GM21360 (cell line): ENCODE measurements around the gene GALR1.
A peak's percentile ranks its signal among the peaks of the same experiment; 100 is the strongest.
"Not testable (repeated sequence)": the region's sequence is repeated elsewhere in the genome, so short reads cannot be mapped to it uniquely, and the experiment has no call there.

ENCODE experiments used
- ATAC-seq: cut with Tn5 transposase; IDR thresholded peaks from one replicate; pipeline ENCODE4 v1.9.1; 2021; ENCODE audit warnings: mild to moderate bottlenecking, moderate library complexity; ENCODE audit not compliant: unreplicated experiment

The GALR1 gene, protein sequence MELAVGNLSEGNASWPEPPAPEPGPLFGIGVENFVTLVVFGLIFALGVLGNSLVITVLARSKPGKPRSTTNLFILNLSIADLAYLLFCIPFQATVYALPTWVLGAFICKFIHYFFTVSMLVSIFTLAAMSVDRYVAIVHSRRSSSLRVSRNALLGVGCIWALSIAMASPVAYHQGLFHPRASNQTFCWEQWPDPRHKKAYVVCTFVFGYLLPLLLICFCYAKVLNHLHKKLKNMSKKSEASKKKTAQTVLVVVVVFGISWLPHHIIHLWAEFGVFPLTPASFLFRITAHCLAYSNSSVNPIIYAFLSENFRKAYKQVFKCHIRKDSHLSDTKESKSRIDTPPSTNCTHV

DNA sequence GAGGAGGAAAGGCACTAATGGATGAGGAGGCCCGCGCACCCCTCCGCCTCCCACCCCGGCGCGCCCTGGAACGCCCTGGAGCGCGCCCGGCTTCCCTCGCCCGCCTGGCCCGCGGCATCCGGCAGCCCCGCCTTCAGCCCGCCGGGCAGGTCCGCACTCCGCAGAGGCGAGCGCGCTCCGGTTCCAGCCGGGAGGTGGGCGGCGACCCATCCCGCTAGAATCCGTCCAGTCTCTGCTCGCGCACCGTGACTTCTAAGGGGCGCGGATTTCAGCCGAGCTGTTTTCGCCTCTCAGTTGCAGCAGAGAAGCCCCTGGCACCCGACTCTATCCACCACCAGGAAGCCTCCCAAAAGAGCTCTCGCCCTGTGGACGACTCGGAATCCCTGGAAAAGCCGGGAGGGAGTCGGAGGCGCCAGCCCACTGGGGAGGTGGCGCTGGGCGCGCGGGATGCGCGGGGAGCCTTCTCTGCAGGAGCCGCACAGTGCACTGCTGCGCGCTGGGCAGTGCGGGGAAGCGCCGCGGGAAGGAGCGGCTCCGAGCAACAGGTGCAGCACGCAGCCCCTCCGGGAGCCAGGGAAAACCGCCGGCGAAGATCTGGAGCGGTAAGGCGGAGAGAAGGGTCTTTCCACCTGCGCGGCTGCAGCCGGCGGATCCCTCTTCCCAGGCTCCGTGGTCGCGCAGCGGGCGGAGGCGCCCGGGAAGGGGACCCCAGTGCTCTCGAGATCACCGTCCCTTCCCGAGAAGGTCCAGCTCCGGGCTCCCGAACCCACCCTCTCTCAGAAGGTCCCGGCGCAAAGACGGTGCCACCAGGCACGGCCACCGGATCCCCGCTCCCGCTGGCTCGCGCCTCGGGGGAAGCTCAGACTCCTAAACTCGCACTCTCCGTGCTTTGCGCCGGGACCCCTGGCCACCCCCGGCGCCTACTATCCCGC lies at the start of gene GALR1:
TSS of gene GALR1 (plus strand) at position 280 of the 932 bp plus-strand sequence. CDS start 701 bp downstream, outside the sequence.
- ATAC-seq: no peak

DNA sequence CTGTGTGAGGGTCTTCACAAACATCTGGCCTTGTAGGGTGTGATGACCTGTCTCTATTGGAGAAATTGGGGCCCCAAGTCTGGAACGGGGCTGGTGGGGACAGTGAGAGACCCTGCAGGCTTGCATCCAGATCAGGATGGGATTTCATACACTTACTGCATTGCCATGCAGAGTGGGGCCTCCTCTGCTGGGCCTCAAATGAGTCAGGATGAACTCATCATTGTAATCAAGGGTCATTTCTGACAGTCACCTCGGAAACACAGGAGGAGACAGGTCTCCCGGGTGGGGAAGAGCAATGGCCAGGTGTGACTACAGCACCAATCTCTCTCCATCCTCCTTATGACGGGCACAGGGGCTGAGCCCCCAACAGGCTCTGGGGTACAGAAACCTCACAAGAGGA lies 48.1 kb upstream of the GALR1 start:
- no peak for ATAC-seq

DNA sequence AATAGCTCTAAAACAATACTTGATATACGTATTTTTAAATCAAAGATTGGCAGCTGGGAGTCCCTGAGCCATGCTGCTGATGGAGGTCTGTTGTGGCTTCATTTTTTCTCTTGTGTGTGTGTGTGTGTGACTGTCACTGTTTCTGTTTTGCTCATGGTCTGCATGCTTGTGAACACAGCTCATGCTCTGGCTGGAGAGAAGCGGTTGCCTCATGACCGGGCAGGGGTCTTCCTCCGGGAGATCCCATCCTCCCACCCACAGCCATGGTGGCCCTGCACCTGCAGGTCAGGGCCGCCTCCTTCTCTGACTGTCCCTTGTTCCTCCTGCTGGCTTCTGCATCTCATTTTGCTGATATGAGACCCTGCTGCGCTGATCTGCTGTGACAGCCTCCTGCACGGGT lies 47.3 kb upstream of the GALR1 start:
- no peak for ATAC-seq

DNA sequence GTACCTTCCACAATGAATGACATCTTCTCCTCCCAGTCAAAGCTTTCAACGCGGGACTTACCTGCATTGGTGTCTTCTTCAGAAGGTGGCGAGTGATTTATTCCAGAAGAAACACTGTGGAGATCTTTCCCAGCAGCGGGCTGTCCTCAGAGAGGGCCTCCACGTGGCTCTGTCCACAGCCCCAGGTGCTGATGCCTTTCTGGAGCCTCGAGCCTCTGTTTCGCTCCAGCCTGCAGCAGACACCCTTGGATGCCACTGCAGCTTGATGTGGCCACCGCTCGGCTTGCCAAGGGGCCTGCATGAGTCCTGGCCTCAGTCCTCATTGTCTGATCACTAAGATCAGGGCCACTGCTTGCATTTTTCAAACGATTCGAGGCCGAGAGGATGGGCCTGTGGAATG lies 46.6 kb upstream of the GALR1 start:
- no peak for ATAC-seq

DNA sequence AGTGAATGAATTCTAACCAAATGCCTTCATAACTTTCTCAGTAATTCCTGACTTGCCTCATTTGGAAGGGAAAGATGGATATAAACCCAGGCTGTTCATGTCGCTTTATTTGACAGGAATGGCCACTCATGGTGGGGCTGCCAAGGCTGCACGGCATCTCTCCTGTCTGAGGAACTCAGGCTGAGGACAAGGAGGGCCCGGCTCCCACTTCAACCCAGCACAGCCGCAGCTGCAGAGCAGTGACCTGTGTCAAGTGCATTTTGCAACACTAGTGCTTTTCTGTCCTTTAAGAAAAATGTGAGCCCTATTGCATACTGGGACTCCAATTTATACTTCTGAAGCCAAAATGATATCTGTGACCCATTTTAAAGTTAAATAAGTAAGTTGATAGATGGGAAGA lies 45.8 kb upstream of the GALR1 start:
- ATAC-seq: no peak

DNA sequence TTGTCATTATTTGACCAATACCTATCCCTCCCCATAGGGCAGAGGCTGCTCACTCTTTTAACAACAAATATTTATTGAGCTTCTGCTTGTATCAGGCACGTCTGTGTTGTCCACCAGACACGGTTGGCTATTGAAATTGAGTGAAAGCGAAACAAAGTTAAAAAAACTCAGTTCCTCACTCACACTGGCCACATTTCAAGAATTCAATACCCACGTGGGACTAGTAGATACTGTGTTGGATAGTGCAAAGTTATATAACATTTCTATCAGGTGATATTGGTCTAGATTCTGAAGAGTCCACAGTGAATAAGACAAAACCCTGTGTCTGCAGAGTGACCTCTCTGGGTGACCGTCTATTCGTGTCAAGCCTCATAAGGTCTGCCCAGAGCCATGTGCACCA lies 43.9 kb upstream of the GALR1 start:
- no peak for ATAC-seq

DNA sequence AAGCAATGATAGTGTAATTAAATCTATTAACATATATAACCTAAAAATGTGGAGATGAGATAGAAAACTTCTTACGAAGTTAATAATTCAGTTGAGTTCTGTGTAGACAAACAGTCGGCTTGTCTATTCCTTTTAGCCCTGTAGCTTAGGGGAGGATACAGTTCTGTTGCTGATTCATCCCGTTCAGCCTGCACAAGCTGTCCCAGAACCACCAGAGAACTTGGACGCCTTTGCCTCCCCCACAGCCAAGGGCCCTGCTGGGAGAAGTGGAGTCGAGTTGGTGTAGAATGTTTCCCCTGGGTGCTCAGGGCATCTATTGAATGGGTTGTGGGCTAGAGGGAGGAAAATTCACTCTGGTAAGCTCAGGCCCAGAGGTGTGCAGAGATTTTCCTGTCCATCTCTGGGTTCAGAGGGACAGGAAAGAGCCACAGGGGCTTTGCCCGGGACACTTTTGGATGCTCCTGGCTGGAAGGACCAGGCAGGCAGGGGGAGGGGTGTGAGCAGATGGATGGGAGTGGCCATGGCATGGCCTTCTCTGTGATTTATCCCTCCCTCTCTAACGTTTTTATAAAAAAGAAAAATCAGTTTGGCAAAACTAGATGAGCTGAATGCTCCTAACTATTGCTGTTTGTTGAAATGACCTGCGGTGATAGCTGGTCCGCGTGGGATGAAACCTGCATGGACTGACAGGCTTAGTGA lies 42.8 kb upstream of the GALR1 start:
- no peak for ATAC-seq

DNA sequence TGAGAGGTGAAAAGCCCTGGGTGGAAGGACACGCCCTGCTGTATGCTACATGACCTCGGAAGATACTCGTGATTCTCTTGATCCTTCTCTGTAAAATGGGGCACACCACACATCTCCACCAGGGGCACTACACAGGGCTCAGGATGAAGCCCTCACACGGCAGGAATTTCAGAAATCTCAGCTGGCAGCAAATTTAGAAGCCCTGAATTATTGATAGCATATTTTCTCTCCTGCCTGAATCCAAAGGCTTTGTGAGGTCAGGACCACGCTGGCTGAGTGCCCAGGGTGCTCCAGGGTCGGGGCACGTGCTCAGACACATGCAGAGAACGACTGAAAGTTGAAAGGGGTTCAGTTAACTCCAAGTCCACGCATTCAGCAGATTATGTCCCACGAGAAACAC lies 42.1 kb upstream of the GALR1 start:
- ATAC-seq: peak; percentile 52

DNA sequence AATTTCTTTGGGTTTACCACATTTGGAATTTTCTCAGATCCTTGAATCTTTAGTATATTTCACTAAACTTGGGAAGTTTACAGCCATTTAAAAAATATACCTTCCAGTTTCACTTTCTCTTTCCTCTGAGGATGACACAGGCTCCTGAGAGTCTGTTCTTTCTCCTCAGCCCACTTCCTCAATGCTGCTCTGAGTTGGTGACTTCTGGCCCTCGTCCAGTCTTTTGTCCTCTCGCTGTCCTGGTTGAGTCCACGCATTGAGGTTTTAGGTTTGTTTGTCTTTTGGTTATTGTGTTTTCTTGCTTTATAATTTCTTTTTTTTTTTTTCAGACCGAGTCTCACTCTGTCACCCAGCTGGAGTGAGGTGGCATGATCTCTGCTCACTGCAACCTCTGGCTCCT lies 40.7 kb upstream of the GALR1 start:
- ATAC-seq: peak; percentile 51

DNA sequence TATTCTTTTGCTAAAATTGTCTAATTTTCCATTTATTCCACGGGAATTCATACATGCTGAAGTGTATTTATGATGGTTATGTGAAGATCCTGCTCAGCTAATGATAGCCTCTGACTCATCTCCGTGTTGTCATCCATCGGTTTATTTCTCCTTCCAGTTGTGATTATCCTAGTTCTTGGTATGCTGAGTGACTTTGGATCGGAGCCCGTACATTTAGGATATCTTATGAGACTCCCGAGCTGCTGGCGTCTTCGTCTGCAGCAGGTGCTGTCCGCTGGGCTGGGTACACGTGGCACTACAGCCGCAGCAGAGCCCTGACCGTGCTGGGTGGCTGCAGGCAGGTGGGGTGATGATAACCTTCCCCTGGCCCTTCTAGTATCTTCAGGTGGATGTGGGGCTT lies 40.1 kb upstream of the GALR1 start:
- ATAC-seq: no peak

DNA sequence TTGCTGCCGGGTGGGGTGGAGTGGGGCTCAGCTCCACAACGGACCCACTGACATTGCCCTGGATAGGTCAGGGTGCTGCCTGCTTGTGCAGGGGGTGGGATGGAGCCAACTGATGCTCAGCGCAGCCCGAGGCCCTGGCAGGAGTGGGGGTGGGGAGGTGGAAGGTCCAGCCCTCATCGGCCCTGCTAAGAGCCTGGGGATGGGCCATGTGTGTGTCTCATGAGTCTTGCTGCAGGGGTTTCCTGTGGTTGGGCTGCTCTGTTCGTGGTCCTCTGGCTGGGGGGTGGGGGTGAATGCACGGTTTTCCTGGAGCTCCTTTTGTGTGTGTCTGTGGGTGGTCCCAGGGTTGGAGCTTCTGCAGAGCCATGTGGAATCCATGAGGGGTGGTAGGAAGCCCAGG lies 39.4 kb upstream of the GALR1 start:
- no peak for ATAC-seq

DNA sequence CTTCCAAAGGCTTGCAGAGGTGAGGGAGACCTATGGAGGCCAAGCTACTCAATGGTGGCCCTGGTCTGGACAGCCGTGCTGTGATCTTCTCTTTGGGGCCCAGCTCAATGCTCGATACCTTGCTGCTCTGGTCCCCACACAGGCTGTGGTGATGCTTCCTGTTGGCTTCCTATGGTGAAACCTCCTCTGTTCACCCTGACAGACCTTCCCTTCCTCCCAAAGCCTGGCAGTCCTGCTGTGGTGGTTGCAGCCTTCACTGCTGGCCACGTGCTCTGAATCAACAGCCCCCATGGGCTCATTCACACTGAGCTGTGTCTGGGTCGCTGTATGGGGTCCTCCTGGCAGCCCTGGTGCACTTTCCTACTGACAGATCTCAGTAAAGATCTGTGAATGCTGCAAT lies 31.0 kb upstream of the GALR1 start:
- no peak for ATAC-seq

DNA sequence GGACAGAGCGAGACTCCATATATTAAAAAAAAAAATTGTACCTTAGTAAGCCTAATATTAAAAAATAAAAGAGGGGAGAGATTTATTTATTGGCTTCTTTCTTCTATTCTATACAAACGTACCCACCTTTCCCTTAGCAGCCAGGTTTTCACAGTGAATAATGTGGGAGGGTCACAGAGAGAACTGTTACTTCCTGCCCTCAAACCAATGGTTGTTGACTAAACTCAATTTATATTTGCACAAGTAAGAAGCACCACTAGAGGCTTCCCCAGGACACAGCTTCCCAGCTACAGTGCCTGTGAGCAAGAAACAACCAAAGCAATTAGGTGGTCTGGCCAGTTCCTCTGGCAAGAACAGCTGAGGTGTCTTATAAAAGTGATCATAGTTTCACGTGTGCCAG lies 28.9 kb upstream of the GALR1 start:
- no peak for ATAC-seq

DNA sequence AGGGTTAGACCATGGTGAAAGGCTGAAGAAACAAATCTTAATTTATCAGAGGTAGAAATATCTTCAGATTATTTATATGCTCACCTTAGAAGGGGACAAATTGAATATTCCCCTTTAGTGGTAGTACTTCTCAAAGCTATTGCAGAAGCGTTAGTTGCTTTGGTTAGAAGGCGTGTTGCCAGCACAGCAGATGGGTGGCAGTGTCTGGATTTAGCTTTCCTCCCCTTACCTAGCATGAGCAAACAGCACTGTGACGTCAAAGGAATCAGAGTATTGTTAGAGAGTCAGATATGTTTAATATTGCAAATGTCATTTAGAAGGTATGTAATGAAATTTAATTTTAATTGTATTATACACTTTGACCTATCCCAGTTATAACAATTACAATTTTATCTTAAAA lies 27.2 kb upstream of the GALR1 start:
- no peak for ATAC-seq

DNA sequence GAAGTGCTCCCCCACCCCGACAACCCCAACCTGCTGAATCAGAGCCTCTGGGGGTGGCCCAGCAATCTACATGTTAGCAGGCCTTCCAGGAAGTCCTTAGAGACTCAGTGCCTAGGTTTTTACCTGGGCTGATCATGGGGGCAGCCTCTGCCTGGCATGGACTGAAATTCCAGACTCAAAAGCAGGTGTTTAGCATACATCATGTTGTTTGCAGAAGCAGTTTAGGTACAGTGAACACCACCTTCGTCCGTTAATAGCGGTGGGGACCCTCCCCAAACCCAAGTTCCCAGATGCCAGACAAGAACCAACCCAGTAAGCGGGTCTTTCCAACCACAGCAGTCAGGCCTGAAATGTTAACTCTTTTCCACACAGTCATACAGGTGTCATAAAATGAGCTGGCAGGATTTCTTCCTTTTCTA lies 26.4 kb upstream of the GALR1 start:
- no peak for ATAC-seq

DNA sequence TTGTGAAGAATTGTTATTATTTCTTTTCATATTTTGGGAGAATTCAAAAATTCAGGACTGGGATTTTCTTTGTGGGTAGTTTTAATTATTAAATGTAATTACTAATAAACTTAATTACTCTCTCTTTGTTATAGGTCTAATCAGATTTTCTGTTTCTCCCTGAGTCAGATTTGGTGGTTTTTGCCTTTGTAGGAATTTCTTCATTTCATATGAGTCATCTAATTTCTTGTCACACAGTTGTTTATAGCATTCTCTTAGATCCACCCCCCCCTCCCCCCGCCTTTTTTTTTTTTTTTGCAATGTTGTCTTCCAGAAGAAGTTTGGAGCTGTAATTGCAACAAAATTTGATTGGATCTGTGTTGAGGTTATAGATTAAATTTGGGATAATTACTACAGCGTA lies 26.0 kb upstream of the GALR1 start:
- ATAC-seq: no peak

DNA sequence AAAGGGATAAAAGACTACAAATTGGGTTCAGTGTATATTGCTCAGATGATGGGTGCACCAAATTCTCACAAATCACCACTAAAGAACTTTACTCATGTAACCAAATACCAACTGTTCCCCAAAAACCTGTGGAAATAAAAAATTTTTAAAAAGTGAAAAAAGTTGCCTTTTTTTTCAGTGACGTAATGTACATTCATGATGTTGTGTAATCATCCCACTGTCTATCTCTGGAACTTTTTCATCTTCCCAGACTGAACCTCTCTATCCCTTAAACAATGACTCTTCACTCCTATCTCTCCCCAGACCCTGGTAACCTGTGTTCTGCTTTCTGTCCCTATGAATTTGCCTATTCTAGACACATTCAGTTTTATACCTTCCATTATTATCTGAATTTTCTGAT lies 19.0 kb upstream of the GALR1 start:
- ATAC-seq: no peak

DNA sequence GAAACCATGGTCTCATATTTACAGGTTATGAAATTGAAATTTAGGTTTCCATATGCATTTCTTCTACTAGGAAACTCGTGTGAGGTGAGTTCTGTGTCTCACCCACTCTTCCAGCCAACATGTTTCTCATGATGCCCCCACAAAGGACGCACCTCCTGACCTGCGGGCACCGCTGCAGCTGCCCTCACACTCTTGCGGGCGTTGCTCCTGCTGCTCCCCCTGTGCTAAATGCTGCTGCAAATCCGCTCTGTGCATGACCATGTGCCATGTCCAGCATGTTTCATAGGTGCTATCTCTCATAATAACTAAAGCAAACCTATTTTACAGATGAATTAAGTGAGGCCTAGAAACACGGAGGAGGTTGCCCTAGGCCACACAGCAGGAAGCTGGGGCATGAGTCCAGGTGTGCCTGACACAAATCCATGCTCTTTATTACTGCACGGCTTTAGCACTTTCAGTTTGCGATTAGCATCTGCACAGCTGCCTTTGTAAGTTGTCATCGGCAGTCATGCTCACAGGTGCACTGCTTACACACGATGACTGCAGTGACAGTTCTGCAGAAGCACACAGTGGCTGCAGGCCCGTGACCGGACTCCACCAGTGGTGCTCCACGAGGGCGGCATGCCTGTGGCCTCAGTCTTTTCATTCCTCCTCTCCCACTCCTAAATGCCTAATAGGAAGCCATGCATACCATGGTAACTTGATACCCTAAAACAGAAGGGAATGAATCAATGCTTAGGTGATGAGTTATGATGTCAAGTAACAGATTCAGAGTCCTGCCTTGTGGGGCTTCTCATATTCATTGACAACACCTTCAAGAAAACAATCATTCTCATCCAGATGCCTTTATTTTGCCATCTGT lies 14.9 kb upstream of the GALR1 start:
- ATAC-seq: no peak

DNA sequence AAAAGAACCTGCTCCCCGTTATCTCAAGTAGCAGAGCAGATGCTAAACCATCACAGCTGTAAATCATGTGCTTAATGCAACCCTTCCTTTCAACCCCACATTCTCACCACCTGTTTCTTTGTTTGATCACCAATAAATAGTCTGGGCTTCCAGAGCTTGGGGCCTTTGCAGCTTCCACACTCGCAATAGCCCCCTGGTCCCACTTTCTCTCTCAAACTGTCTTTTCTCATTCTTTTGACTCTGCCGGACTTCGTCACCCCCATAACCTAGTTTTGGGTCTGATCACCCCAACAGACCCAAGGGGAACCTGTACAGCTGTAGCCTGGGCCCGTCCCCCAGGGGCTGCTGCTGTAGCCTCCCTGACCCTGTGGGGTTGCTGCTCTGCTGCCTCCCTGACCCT lies 10.4 kb upstream of the GALR1 start:
- not testable (repeated sequence) for ATAC-seq

DNA sequence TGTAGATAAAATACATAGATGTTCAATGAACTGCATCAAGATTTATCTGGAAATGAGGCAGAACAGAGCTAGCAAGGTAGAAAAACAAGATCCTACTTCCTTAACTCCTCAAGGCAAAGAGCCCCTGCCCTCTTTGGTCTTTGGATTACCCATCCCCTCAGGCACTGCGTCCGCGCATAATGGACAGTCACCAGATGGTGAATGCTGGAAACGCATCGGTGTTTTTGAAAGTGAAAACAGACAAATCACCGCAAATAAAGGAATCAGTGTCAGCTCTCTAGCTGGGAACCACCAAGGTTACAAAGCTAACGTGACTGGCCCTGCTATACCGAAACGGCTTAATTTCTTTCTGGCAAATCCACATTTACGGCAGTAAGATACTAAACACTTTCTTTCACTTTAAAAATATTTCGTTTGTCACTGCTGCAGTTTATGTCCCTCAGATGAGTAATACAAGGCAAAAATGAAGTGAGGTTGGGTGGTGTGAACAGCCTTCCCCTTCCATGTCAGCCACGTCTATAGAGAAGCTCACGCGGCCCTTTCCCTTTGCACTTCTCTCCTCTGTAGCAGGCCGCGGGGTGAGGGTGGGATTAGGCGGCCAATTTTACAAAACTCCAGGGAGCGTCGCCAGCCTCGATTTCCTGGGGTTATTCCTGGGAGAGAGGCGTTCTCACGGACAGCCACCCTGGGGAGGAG lies 627 bp upstream of the GALR1 start:
- ATAC-seq: no peak
